ENCODE data around the gene UQCRH. TPM values are rescaled to one million over a fixed set of nuclear protein-coding genes. Genes with fewer than 3 reads are reported as not detected.
"Not testable (repeated sequence)": the region's sequence is repeated elsewhere in the genome, so short reads cannot be mapped to it uniquely, and the experiment has no call there.

Gene UQCRH
- total RNA-seq, 1 donor from 2014 or later = 255 TPM

- no peak for DNase-seq (ENCODE audit: low spot score)
Measured at GRCh38 chr1:46298387-46298786, 5.1 kb upstream of the UQCRH start.

GRCh38 chr1:46300673-46301405 lies 2.7 kb upstream of the UQCRH start:
- DNase-seq (ENCODE audit: low spot score) = peak; percentile 11

- no peak for DNase-seq (ENCODE audit: low spot score)
Measured at GRCh38 chr1:46301406-46301807, 2.1 kb upstream of the UQCRH start.

GRCh38 chr1:46301808-46302640 lies 1.5 kb upstream of the UQCRH start:
- DNase-seq (ENCODE audit: low spot score) = peak; percentile 91

GRCh38 chr1:46302641-46303037 lies 859 bp upstream of the UQCRH start:
- no peak for DNase-seq (ENCODE audit: low spot score)

- peak; percentile 22 for DNase-seq (ENCODE audit: low spot score)
Measured at GRCh38 chr1:46303872-46304326, 401 bp downstream of the UQCRH start.

GRCh38 chr1:46306159-46306530 lies 2.6 kb downstream of the UQCRH start:
- DNase-seq (ENCODE audit: low spot score) = peak; percentile 9

- DNase-seq (ENCODE audit: low spot score) = peak; percentile 59
Measured at GRCh38 chr1:46309401-46310159, 6.1 kb downstream of the UQCRH start.

GRCh38 chr1:46310321-46310720 lies 6.8 kb downstream of the UQCRH start:
- DNase-seq (ENCODE audit: low spot score) = peak; percentile 9

GRCh38 chr1:46315669-46316403 lies 12.3 kb downstream of the UQCRH start:
- no peak for DNase-seq (ENCODE audit: low spot score)

- peak; percentile 18 for DNase-seq (ENCODE audit: low spot score)
Measured at GRCh38 chr1:46317323-46317722, 13.8 kb downstream of the UQCRH start.

GRCh38 chr1:46319301-46319700 lies 15.8 kb downstream of the UQCRH start:
- DNase-seq (ENCODE audit: low spot score) = peak; percentile 51

GRCh38 chr1:46319960-46320914 lies 16.7 kb downstream of the UQCRH start:
- peak; percentile 57 for DNase-seq (ENCODE audit: low spot score)

- peak; percentile 53 for DNase-seq (ENCODE audit: low spot score)
Measured at GRCh38 chr1:46322191-46322590, 18.7 kb downstream of the UQCRH start.

- DNase-seq (ENCODE audit: low spot score) = not testable (repeated sequence)
Measured at GRCh38 chr1:46325285-46326076, 22.0 kb downstream of the UQCRH start.

GRCh38 chr1:46328182-46328581 lies 24.7 kb downstream of the UQCRH start:
- DNase-seq (ENCODE audit: low spot score) = not testable (repeated sequence)

GRCh38 chr1:46329807-46330206 lies 26.3 kb downstream of the UQCRH start:
- not testable (repeated sequence) for DNase-seq (ENCODE audit: low spot score)

- DNase-seq (ENCODE audit: low spot score) = not testable (repeated sequence)
Measured at GRCh38 chr1:46330381-46330780, 26.9 kb downstream of the UQCRH start.
